CD4-positive, alpha-beta T cell treated with Interleukin-2 at 100 ng/mL for 4 hours (primary cell): Measurements from ENCODE around the gene KRT17.

ENCODE experiments used
- DNase-seq: peaks from one replicate; pipeline ENCODE4 v3.0.0-alpha.2; 2020; ENCODE audit warnings: low spot score

Gene KRT17

DNA sequence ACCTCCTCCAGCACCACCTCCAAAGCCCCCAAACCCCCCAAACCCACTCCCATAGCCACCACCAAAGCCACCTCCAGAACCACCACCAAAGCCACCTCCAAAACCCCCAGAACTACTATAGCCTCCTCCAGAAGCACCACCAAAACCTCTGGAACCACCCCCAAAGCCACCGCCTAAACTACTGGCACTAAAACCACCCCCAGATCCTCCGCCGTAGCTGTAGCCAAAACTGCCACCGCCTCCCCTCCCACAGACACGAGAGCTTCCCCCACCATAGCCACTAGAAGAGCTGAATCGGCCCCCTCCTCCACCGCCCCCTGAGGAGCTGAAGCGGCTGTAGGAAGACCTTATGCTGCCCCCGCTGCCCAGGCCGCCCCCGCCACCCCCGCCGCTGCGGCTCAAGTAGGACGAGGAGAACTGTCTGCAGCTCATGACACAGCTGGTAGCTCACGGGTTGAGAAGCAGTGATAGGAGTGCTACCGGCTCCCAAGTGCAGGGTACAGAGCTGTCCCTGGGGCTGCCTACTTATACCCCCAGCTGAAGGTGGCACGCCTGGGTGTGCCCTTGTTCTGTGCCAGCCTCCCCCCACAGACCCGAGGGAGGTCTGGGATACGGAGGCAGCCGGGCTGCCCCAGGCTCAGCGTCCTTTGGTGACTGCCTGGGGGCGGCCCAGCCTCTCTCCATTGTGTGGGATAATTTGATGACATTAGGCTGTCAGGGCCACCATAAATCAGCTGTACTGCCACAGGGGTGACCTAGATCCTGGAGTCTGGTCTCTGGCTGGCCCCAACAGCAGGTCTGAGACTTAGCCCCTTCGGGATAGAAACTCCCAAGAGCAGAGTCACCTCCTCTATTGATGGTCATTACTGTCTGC, 52.6 kb downstream of the KRT17 start, which contains the start of gene KRT9:
TSS of gene KRT9 (minus strand) at position 499 of the 874 bp plus-strand sequence. CDS start at position 432, 67 bp downstream.
- DNase-seq, result no peak
